Upper lobe of left lung (tissue), 4 donors: ENCODE measurements around the gene TRMT61A.

Source experiments
- CTCF ChIP-seq, 6 experiments: fragments of 450-650 bp in 4 of 6; fragments of 200-600 bp in 2 of 6; sonication (generic) in 2 of 6; IDR thresholded peaks; one replicate each; pipeline ENCODE4 v1.5.1; 2016 to 2019; ENCODE audit warnings: antibody characterized with exemption in 6 of 6
- POLR2A ChIP-seq, 4 donors: fragments of 450-650 bp; IDR thresholded peaks; one replicate each; pipeline ENCODE4 v1.5.1; 2016 to 2017; ENCODE audit warnings: antibody characterized with exemption in 4 of 4, mild to moderate bottlenecking in 2 of 4
- POLR2AphosphoS5 ChIP-seq, 2 donors: sonication (generic); formaldehyde crosslinking; IDR thresholded peaks; one replicate each; pipeline ENCODE4 v1.5.1; 2017; ENCODE audit warnings: antibody characterized with exemption in 2 of 2

DNA sequence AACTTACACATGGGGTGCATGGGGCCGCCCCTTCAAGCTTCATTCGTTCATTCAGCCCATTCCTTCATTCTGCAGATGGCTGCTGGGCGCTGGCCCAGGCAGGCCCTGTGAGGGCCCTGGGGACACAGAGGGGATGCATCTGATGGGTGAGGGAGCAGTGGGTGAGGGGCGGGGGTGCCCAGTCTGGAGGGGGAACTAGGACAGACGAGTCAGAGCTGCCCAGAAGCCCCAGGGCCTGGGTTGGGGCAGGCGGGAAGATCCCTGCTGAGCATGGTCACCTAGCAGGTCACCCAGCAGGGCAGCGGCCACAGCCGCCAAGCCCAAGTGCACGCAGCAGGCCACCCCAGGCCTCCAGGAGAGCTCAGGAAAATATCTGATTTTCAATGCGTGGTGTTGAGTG is 14.1 kb downstream of the TRMT61A start:
- TF ChIP-seq CTCF (IDR thresholded peaks at IDR 0.05) (no peak), POLR2A (IDR thresholded peaks at IDR 0.05) (no peak), POLR2AphosphoS5 (IDR thresholded peaks at IDR 0.05) (no peak)
